Mucosa of descending colon (tissue), 3 donors: ENCODE measurements around the gene RFX2. TPM values are rescaled to one million over a fixed set of nuclear protein-coding genes. Genes with fewer than 3 reads are reported as not detected.

Source experiments
- ATAC-seq: fragments of 200-7000 bp; cut with Tn5 transposase; one replicate; pipeline ENCODE4 v1.9.1; 2020; ENCODE audit warnings: mild to moderate bottlenecking, moderate library complexity
- DNase-seq, 3 donors: peaks; one replicate each; pipeline ENCODE4 v3.0.0-alpha.2; 2020
- H3K36me3 ChIP-seq: fragments of 200-600 bp; one replicate; pipeline ENCODE4 v1.8.0; 2021; ENCODE audit warnings: low read depth, mild to moderate bottlenecking
- H3K4me1 ChIP-seq: fragments of 200-600 bp; one replicate; pipeline ENCODE4 v1.8.0; 2021; ENCODE audit warnings: low read depth, mild to moderate bottlenecking
- H3K4me3 ChIP-seq: fragments of 200-600 bp; one replicate; pipeline ENCODE4 v1.8.0; 2021; ENCODE audit warnings: mild to moderate bottlenecking
- H3K9me3 ChIP-seq: fragments of 200-600 bp; one replicate; pipeline ENCODE4 v1.8.0; 2021; ENCODE audit warnings: mild to moderate bottlenecking
- CTCF ChIP-seq: fragments of 200-600 bp; IDR thresholded peaks from one replicate; pipeline ENCODE4 v1.8.0; 2022; ENCODE audit warnings: antibody characterized with exemption, mild to moderate bottlenecking
- intact Hi-C, 2 donors: fragments of 100-400 bp; cut with DNase I in 1 of 2; cut with micrococcal nuclease in 1 of 2; formaldehyde crosslinking; loops; one replicate each; pipeline versions ENCODE4 v1.11.0 to v1.11.1; 2022; cut with DNase I, micrococcal nuclease
- total RNA-seq, 3 donors: library from RNA; stranded (reverse); fragmentation: NEBNext Ultra II Directional in 2 of 3; extraction: Animal tissue kit (Norgen Biotek cat#: 25700) in 2 of 3; gene quantifications; one replicate each; pipeline versions ENCODE4 v1.2.1 to v1.2.4, GENCODE V29; 2021 to 2023
- donor health status: DM: no; HTN: no; CAD: no; lungs with moderate emphysema.
- donor health status: DM: no; HTN: no; CAD: no.
- donor health status: DM: no; HTN: yes; CAD: no.

Gene RFX2
- total RNA-seq, 3 donors from 2014 or later: 5.6 to 14.6 (median 7.2) TPM

GRCh38 chr19:6039566-6040225, 70.6 kb downstream of the RFX2 start:
- H3K4me3 ChIP-seq: no peak overlapping the region
- ATAC-seq: no peak
- H3K4me1 ChIP-seq: no peaks in the 10 kb centered on the region
- H3K9me3 ChIP-seq: no peaks in the 10 kb centered on the region
- intact Hi-C loops: no loop called here
- no peaks in the 10 kb centered on the region for H3K36me3 ChIP-seq
- no peak for DNase-seq
- no peak for TF ChIP-seq CTCF

- H3K36me3 ChIP-seq: no peaks in the 10 kb centered on the region
- no peaks in the 10 kb centered on the region for H3K4me1 ChIP-seq
- DNase-seq (no peak), ATAC-seq (no peak)
- TF ChIP-seq CTCF: no peak
- H3K4me3 ChIP-seq: no peak overlapping the region
- intact Hi-C loops: no loop called here
- H3K9me3 ChIP-seq: no peaks in the 10 kb centered on the region
Observed at GRCh38 chr19:6038634-6039405, 71.5 kb downstream of the RFX2 start.

GRCh38 chr19:6035026-6035425, 75.3 kb downstream of the RFX2 start:
- no peaks in the 10 kb centered on the region for H3K9me3 ChIP-seq
- ATAC-seq (no peak), DNase-seq (no peak)
- H3K4me1 ChIP-seq: no peaks in the 10 kb centered on the region
- H3K36me3 ChIP-seq: no peaks in the 10 kb centered on the region
- no peak overlapping the region for H3K4me3 ChIP-seq
- intact Hi-C loops: no loop called here
- TF ChIP-seq CTCF: no peak

GRCh38 chr19:6034512-6034911, 75.8 kb downstream of the RFX2 start:
- no peaks in the 10 kb centered on the region for H3K4me1 ChIP-seq
- H3K9me3 ChIP-seq: no peaks in the 10 kb centered on the region
- H3K36me3 ChIP-seq: no peaks in the 10 kb centered on the region
- no peak overlapping the region for H3K4me3 ChIP-seq
- no peak for ATAC-seq
- no peak for TF ChIP-seq CTCF
- no peak for DNase-seq
- intact Hi-C loops: no loop called here

- intact Hi-C loops: no loop called here
- H3K4me1 ChIP-seq: no peaks in the 10 kb centered on the region
- H3K9me3 ChIP-seq: no peaks in the 10 kb centered on the region
- no peak for ATAC-seq
- no peak overlapping the region for H3K4me3 ChIP-seq
- H3K36me3 ChIP-seq: no peaks in the 10 kb centered on the region
- TF ChIP-seq CTCF: no peak
- no peak for DNase-seq
Observed at GRCh38 chr19:6033744-6034264, 76.5 kb downstream of the RFX2 start.
